ENCODE data around the gene NR4A1.

NR4A1 gene

GRCh38 chr12:52035926-52036325 lies 15.3 kb upstream of the NR4A1 start:
- no peak for DNase-seq (ENCODE audit: insufficient read length, low spot score)
- no peak for TF ChIP-seq POU2F2 (IDR thresholded peaks at IDR 0.05; ENCODE audit: low read depth, low read length)
- TF ChIP-seq POLR2AphosphoS5 (IDR thresholded peaks at IDR 0.05; ENCODE audit: low read depth, low read length): no peak
- TF ChIP-seq TAF1 (IDR thresholded peaks at IDR 0.05; ENCODE audit: low read depth, low read length): no peak
- TF ChIP-seq PAX5 (IDR thresholded peaks at IDR 0.05; ENCODE audit: insufficient read depth, low read length, severe bottlenecking): no peak
- no peak for TF ChIP-seq POLR2A (IDR thresholded peaks at IDR 0.05; ENCODE audit: low read depth, low read length)
- no peak for TF ChIP-seq SPI1 (IDR thresholded peaks at IDR 0.05; ENCODE audit: low read depth, low read length)
- no peak for FAIRE-seq

GRCh38 chr12:52036587-52037171 lies 14.6 kb upstream of the NR4A1 start:
- no peak for TF ChIP-seq TAF1 (IDR thresholded peaks at IDR 0.05; ENCODE audit: low read depth, low read length)
- TF ChIP-seq PAX5 (IDR thresholded peaks at IDR 0.05; ENCODE audit: insufficient read depth, low read length, severe bottlenecking): peak; percentile 92
- TF ChIP-seq SPI1 (IDR thresholded peaks at IDR 0.05; ENCODE audit: low read depth, low read length): no peak
- FAIRE-seq (no peak), DNase-seq (ENCODE audit: insufficient read length, low spot score) (peak; percentile 65)

- DNase-seq (ENCODE audit: insufficient read length, low spot score) (no peak), FAIRE-seq (no peak)
- TF ChIP-seq POLR2AphosphoS5 (IDR thresholded peaks at IDR 0.05; ENCODE audit: low read depth, low read length): no peak
- TF ChIP-seq TAF1 (IDR thresholded peaks at IDR 0.05; ENCODE audit: low read depth, low read length): no peak
- no peak for TF ChIP-seq POLR2A (IDR thresholded peaks at IDR 0.05; ENCODE audit: low read depth, low read length)
- no peak for TF ChIP-seq SPI1 (IDR thresholded peaks at IDR 0.05; ENCODE audit: low read depth, low read length)
- TF ChIP-seq PAX5 (IDR thresholded peaks at IDR 0.05; ENCODE audit: insufficient read depth, low read length, severe bottlenecking): no peak
- TF ChIP-seq POU2F2 (IDR thresholded peaks at IDR 0.05; ENCODE audit: low read depth, low read length): no peak
These were observed 13.9 kb upstream of the NR4A1 start for GRCh38 chr12:52037248-52037861.

- DNase-seq (ENCODE audit: insufficient read length, low spot score) (no peak), FAIRE-seq (no peak)
- no peak for TF ChIP-seq POU2F2 (IDR thresholded peaks at IDR 0.05; ENCODE audit: low read depth, low read length)
- TF ChIP-seq POLR2A (IDR thresholded peaks at IDR 0.05; ENCODE audit: low read depth, low read length): no peak
- TF ChIP-seq TAF1 (IDR thresholded peaks at IDR 0.05; ENCODE audit: low read depth, low read length): no peak
- TF ChIP-seq PAX5 (IDR thresholded peaks at IDR 0.05; ENCODE audit: insufficient read depth, low read length, severe bottlenecking): no peak
- no peak for TF ChIP-seq SPI1 (IDR thresholded peaks at IDR 0.05; ENCODE audit: low read depth, low read length)
- no peak for TF ChIP-seq POLR2AphosphoS5 (IDR thresholded peaks at IDR 0.05; ENCODE audit: low read depth, low read length)
These were observed 12.8 kb upstream of the NR4A1 start for GRCh38 chr12:52038447-52038846.

- FAIRE-seq (no peak), DNase-seq (ENCODE audit: insufficient read length, low spot score) (no peak)
- TF ChIP-seq POU2F2 (IDR thresholded peaks at IDR 0.05; ENCODE audit: low read depth, low read length) (no peak), SPI1 (IDR thresholded peaks at IDR 0.05; ENCODE audit: low read depth, low read length) (no peak), POLR2AphosphoS5 (IDR thresholded peaks at IDR 0.05; ENCODE audit: low read depth, low read length) (no peak), POLR2A (IDR thresholded peaks at IDR 0.05; ENCODE audit: low read depth, low read length) (no peak), PAX5 (IDR thresholded peaks at IDR 0.05; ENCODE audit: insufficient read depth, low read length, severe bottlenecking) (no peak), TAF1 (IDR thresholded peaks at IDR 0.05; ENCODE audit: low read depth, low read length) (no peak)
These were observed 10.2 kb upstream of the NR4A1 start for GRCh38 chr12:52041035-52041434.

- TF ChIP-seq SPI1 (IDR thresholded peaks at IDR 0.05; ENCODE audit: low read depth, low read length) (no peak), POLR2A (IDR thresholded peaks at IDR 0.05; ENCODE audit: low read depth, low read length) (no peak), PAX5 (IDR thresholded peaks at IDR 0.05; ENCODE audit: insufficient read depth, low read length, severe bottlenecking) (no peak), TAF1 (IDR thresholded peaks at IDR 0.05; ENCODE audit: low read depth, low read length) (no peak), POLR2AphosphoS5 (IDR thresholded peaks at IDR 0.05; ENCODE audit: low read depth, low read length) (no peak), POU2F2 (IDR thresholded peaks at IDR 0.05; ENCODE audit: low read depth, low read length) (no peak)
- FAIRE-seq: peak; percentile 92
- DNase-seq (ENCODE audit: insufficient read length, low spot score): peak; percentile 73
These were observed 9.5 kb upstream of the NR4A1 start for GRCh38 chr12:52041695-52042123.

- TF ChIP-seq POLR2A (IDR thresholded peaks at IDR 0.05; ENCODE audit: low read depth, low read length) (no peak), PAX5 (IDR thresholded peaks at IDR 0.05; ENCODE audit: insufficient read depth, low read length, severe bottlenecking) (no peak)
- no peak for FAIRE-seq
- DNase-seq (ENCODE audit: insufficient read length, low spot score): no peak
These were observed 8.4 kb upstream of the NR4A1 start for GRCh38 chr12:52042706-52043385.

GRCh38 chr12:52043386-52044212 lies 7.6 kb upstream of the NR4A1 start:
- no peak for FAIRE-seq
- TF ChIP-seq POLR2AphosphoS5 (IDR thresholded peaks at IDR 0.05; ENCODE audit: low read depth, low read length): no peak
- TF ChIP-seq SPI1 (IDR thresholded peaks at IDR 0.05; ENCODE audit: low read depth, low read length): no peak
- no peak for TF ChIP-seq POU2F2 (IDR thresholded peaks at IDR 0.05; ENCODE audit: low read depth, low read length)
- no peak for TF ChIP-seq TAF1 (IDR thresholded peaks at IDR 0.05; ENCODE audit: low read depth, low read length)
- TF ChIP-seq PAX5 (IDR thresholded peaks at IDR 0.05; ENCODE audit: insufficient read depth, low read length, severe bottlenecking): no peak
- TF ChIP-seq POLR2A (IDR thresholded peaks at IDR 0.05; ENCODE audit: low read depth, low read length): no peak
- no peak for DNase-seq (ENCODE audit: insufficient read length, low spot score)

Data from GM12891 (cell line).